Measurements from ENCODE around the gene KATNA1. TPM values are rescaled to one million over a fixed set of nuclear protein-coding genes. Genes with fewer than 3 reads are reported as not detected.

The KATNA1 gene
- total RNA-seq, 1 donor from 2014 or later, result 14.3 TPM

- Mint-ChIP-seq H3K4me3 (ENCODE audit: low read depth) (no peak overlapping the region), H3K27ac (no peak overlapping the region), H3K36me3 (ENCODE audit: insufficient read depth) (no peaks in the 10 kb centered on the region), H3K27me3 (no peaks in the 10 kb centered on the region), H3K9me3 (ENCODE audit: low read depth) (no peaks in the 10 kb centered on the region), H3K4me1 (ENCODE audit: low read depth) (peaks cover 2% of the 10 kb centered on the region)
- no peak for TF ChIP-seq CTCF (IDR thresholded peaks at IDR 0.05; ENCODE audit: unreplicated experiment)
- DNase-seq (ENCODE audit: low spot score, unreplicated experiment), result no peak
Observed at GRCh38 chr6:149636124-149636523, 12.4 kb downstream of the KATNA1 start.

- DNase-seq (ENCODE audit: low spot score, unreplicated experiment), result no peak
- Mint-ChIP-seq H3K27me3 (no peaks in the 10 kb centered on the region), H3K4me1 (ENCODE audit: low read depth) (peaks cover 2% of the 10 kb centered on the region), H3K27ac (no peak overlapping the region), H3K9me3 (ENCODE audit: low read depth) (no peaks in the 10 kb centered on the region), H3K4me3 (ENCODE audit: low read depth) (no peak overlapping the region), H3K36me3 (ENCODE audit: insufficient read depth) (no peaks in the 10 kb centered on the region)
- TF ChIP-seq CTCF (IDR thresholded peaks at IDR 0.05; ENCODE audit: unreplicated experiment), result no peak
Observed at GRCh38 chr6:149634315-149634714, 14.2 kb downstream of the KATNA1 start.

- Mint-ChIP-seq H3K27ac (no peak overlapping the region), H3K27me3 (no peaks in the 10 kb centered on the region), H3K4me3 (ENCODE audit: low read depth) (no peak overlapping the region), H3K4me1 (ENCODE audit: low read depth) (peaks cover 2% of the 10 kb centered on the region), H3K36me3 (ENCODE audit: insufficient read depth) (peaks cover 3% of the 10 kb centered on the region), H3K9me3 (ENCODE audit: low read depth) (no peaks in the 10 kb centered on the region)
- TF ChIP-seq CTCF (IDR thresholded peaks at IDR 0.05; ENCODE audit: unreplicated experiment), result no peak
- no peak for DNase-seq (ENCODE audit: low spot score, unreplicated experiment)
Observed at GRCh38 chr6:149628875-149629510, 19.5 kb downstream of the KATNA1 start.

- Mint-ChIP-seq H3K9me3 (ENCODE audit: low read depth) (no peaks in the 10 kb centered on the region), H3K27me3 (no peaks in the 10 kb centered on the region), H3K36me3 (ENCODE audit: insufficient read depth) (peaks cover 7% of the 10 kb centered on the region), H3K4me1 (ENCODE audit: low read depth) (peaks cover 2% of the 10 kb centered on the region), H3K27ac (no peak overlapping the region), H3K4me3 (ENCODE audit: low read depth) (no peak overlapping the region)
- no peak for TF ChIP-seq CTCF (IDR thresholded peaks at IDR 0.05; ENCODE audit: unreplicated experiment)
- DNase-seq (ENCODE audit: low spot score, unreplicated experiment), result no peak
Observed at GRCh38 chr6:149627672-149628071, 20.8 kb downstream of the KATNA1 start.

GRCh38 chr6:149615805-149616204, 32.7 kb downstream of the KATNA1 start:
- Mint-ChIP-seq H3K36me3 (ENCODE audit: insufficient read depth) (peaks cover 34% of the 10 kb centered on the region), H3K9me3 (ENCODE audit: low read depth) (peaks cover 7% of the 10 kb centered on the region), H3K27ac (no peak overlapping the region), H3K27me3 (no peaks in the 10 kb centered on the region), H3K4me3 (ENCODE audit: low read depth) (no peak overlapping the region), H3K4me1 (ENCODE audit: low read depth) (peaks cover 3% of the 10 kb centered on the region)
- DNase-seq (ENCODE audit: low spot score, unreplicated experiment), result no peak
- no peak for TF ChIP-seq CTCF (IDR thresholded peaks at IDR 0.05; ENCODE audit: unreplicated experiment)

All from progenitor cell of endocrine pancreas (in vitro differentiated cells).